Measurements from ENCODE around the gene PDXP.
"Not testable (repeated sequence)": the region's sequence is repeated elsewhere in the genome, so short reads cannot be mapped to it uniquely, and the experiment has no call there.

The PDXP gene

DNA sequence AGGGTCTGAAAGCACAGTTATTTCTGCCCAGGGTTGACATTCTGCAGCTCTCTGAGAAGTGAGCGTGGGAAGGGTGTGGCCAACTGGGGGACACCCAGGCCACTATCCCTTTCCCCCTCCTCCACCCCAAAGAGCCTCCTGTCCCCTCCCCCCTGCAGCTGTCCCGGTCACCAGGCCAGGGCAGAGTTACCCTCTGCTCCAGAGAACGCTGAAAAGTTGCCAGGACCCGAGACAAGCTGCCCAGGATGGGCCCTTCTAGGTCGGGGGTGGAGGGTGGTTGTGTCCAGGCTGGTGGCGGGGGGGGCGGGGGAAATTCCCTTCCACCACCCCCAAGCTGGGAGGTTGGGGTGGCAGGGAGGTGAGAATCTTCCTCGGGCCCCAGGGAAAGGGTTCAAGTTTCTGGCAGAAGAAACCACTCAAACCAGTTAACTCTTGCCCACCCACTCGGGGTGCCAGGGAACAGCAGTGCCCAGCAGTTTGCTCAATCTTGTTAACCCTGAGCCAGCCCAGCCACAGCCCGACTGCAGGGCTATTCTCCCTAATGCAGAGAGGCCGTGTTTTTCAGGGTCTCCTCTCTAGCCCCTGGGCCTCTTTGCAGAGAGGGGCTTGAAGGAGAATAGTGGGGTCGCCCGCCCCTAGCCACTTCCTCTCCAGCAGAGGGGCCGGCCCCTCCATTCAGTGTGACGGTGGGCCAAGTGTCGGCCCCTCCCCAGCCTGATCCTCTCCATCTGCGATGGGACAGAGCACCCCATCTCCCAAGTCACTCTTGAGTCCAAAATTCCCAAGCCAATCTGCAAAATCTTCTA is 17.6 kb downstream of the PDXP start:
- DNase-seq = no peak

DNA sequence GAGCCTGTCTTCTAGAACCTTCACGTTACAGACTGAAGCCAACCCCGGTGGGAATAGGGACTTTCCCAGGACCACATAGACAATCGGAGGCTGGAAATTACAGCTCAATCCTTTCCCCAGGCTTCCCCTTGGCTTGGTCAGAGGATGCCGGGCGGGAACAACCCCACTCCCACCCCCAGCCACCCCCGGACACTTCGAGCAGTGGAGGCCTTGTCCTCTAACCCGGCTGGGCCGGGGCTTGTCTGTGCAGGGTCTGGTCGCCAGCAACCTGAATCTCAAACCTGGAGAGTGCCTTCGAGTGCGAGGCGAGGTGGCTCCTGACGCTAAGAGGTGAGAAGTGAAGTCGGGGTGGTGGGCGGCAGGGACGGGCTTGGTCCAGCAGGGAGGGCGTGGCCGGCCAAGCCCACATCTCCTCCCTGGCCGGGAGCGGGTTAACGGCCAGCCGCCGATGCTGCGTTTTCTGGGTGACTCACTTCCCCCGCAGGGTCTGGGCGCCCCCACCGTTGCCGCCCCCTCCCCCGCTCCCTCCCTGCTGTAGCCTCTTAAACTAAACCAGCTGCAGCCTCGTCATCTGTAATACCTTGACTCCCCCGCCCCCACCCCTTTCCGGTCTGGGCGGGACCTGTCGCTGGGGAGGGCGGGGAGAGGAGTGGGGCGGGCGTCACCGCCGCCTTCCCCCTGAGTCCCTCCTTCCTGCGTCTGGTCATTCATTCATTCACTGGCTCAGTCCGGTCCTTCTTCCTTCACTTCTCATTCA is 18.4 kb downstream of the PDXP start:
- DNase-seq = peak; percentile 94

- no peak for DNase-seq
Measured at GRCh38 chr22:37677493-37677974, 19.0 kb downstream of the PDXP start.

- DNase-seq = no peak
Measured at GRCh38 chr22:37678372-37678771, 19.8 kb downstream of the PDXP start.

DNA sequence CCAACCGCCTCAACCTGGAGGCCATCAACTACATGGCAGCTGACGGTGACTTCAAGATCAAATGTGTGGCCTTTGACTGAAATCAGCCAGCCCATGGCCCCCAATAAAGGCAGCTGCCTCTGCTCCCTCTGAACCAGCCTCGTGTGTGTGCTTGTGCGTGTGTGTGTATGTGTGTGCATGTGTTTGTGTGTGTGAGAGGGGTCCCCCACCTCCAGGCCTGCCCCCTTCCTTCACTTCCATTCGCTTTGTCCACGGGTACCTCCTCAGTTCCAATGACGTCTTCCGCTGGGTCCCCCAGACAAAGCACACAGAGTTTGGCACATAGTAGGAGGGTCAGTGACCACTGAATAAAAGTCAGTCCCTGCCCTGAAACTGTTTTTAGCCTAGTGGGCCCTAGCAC is 21.1 kb downstream of the PDXP start:
- DNase-seq = no peak

- no peak for DNase-seq
Measured at GRCh38 chr22:37680191-37680851, 21.8 kb downstream of the PDXP start.

DNA sequence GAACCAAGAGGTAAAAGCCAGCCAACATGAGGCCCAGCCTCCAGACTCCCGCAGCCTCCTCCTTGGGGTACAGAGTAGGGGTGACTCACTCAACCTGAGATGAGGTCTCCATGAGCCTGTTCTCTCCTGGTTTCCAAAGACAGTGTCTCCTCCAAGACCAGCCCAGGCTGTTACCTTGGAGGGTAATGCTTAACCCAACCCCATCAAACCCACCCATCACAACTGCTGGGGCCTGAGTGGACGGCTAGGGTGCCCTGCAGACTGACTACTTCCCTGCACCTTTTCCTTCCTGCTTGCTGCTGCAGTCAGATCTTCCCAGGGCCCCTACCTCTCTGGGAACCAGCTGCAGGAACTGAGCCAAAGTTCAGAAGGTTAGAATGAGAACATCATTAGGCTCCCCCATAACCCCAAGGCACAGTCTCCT is 22.5 kb downstream of the PDXP start:
- DNase-seq = no peak

- peak; percentile 69 for DNase-seq
Measured at GRCh38 chr22:37681556-37682049, 23.1 kb downstream of the PDXP start.

DNA sequence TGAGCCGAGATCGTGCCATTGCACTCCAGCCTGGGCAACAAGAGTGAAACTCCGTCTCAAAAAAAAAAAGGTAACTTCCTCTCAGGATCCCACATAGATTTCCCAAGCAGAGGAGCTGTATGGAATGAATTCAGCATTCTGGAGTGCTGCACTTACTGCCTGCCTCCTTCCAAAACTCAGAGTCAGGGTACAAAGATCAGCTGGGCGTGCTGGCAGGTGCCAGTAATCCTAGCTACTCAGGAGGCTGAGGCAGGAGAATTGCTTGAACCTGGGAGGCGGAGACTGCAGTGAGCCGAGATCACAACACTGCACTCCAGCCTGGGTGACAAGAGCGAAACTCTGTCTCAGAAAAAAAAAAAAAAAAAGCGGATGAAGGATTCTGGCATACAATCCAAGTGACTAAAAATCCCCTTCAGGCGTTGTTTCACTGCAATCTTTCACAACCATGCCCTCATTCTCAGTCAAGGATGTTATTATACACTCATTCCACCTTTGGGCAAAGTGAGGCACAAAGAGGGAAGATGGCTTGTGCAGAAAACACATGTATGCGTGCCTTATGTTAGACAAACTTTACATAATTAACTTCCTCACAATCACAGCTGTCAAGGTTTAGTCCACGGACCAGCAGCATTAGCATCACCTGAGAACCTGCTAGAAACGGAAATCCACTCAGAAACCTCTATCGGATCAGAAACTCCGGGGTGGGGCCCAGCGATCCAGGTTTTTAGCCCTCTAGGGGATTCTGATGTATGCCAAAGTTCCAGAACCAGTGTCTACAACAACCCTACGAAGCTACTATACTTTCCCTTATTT is 26.5 kb downstream of the PDXP start:
- DNase-seq = no peak

GRCh38 chr22:37686002-37686982 is 27.8 kb downstream of the PDXP start, which contains the start of gene NOL12:
TSS of gene NOL12 (plus strand) at chr22:37686343. CDS start at chr22:37686393, 50 bp downstream.
- peak; percentile 68 for DNase-seq

GRCh38 chr22:37690407-37690806 is 31.9 kb downstream of the PDXP start:
- no peak for DNase-seq

- DNase-seq = no peak
Measured at GRCh38 chr22:37690901-37691504, 32.5 kb downstream of the PDXP start.

- DNase-seq = no peak
Measured at GRCh38 chr22:37692627-37693285, 34.2 kb downstream of the PDXP start.

- not testable (repeated sequence) for DNase-seq
Measured at GRCh38 chr22:37694131-37694530, 35.6 kb downstream of the PDXP start.

DNA sequence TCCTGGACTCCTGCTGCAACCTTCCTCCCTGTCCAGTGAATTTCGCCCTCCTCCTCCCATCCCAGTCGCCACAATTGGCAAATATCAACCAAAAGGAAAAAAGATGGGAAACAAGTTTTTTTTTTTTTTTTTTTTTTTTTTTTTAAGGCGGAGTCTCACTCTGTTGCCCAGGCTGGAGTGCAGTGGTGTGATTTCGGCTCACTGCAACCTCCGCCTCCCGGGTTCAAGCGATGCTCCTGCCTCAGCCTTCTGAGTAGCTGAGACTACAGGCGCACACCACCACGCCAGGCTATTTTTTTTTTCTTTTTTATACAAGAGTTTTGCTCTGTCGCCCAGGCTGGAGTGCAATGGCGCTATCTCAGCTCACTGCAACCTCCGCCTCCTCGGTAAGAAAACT is 37.7 kb downstream of the PDXP start:
- DNase-seq = not testable (repeated sequence)

- DNase-seq = peak; percentile 87
Measured at GRCh38 chr22:37696657-37697537, 38.4 kb downstream of the PDXP start, which contains the start of gene TRIOBP. TSS of gene TRIOBP (plus strand) at chr22:37697048. CDS start at chr22:37701366, 4,318 bp downstream.

DNA sequence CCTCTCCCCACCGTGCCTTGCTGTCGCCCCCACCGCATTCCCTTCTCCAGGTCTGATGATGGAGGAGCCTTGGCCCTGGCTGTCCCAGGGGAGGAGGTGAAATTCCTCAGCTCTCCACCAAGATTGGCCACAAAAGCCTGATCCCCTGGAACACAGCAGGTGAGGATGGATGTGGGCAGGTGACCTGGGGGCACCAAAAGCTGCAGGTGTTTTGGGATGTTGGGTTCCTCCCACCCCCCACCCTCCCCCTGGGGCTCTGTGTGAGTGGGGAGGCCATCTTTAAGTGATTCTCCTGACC is 39.0 kb downstream of the PDXP start:
- DNase-seq = no peak

DNA sequence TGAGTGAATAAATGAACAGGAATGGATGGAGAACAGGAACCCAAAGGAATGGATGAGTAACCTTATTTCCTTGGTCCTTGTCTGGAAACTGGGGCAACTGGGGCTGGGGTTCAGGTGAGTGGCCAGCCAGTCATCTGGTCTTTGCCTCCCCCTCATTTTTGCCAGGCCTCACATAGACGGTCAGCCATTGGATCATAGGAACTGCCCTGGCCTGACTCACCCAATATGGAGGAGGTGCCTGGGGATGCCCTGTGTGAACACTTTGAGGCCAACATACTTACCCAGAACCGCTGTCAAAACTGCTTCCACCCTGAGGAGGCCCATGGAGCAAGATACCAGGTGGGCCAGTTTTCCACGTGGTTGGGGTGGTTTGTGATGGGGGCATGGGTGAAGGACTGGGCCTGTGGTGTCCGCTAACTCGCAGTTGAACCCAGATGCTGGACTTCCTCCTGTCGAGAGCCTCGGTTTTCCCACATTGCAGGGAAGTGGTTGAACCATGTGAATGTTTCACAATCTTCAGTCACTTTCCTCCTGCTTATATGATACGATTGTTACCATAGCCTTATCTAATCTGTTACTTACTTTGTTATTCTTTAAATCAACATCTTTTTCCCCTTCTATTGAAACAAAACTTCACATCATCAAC is 42.7 kb downstream of the PDXP start:
- DNase-seq = no peak

- DNase-seq = no peak
Measured at GRCh38 chr22:37703906-37704305, 45.4 kb downstream of the PDXP start.
